ENCODE results near the gene WASL.

Gene WASL

GRCh38 chr7:123690550-123690949 is 58.3 kb downstream of the WASL start:
- no peak for DNase-seq (ENCODE audit: low read depth)
- TF ChIP-seq CTCF (IDR thresholded peaks at IDR 0.05; ENCODE audit: control insufficient read depth, insufficient read depth, low read depth, low read length, missing control alignments): no peak
- no peak overlapping the region for H3K4me3 ChIP-seq (ENCODE audit: control insufficient read depth, low read depth, low read length)

GRCh38 chr7:123689250-123689649 is 59.6 kb downstream of the WASL start:
- DNase-seq (ENCODE audit: low read depth): no peak
- TF ChIP-seq CTCF (IDR thresholded peaks at IDR 0.05; ENCODE audit: control insufficient read depth, insufficient read depth, low read depth, low read length, missing control alignments): no peak
- no peak overlapping the region for H3K4me3 ChIP-seq (ENCODE audit: control insufficient read depth, low read depth, low read length)

GRCh38 chr7:123687727-123688126 is 61.1 kb downstream of the WASL start:
- TF ChIP-seq CTCF (IDR thresholded peaks at IDR 0.05; ENCODE audit: control insufficient read depth, insufficient read depth, low read depth, low read length, missing control alignments): no peak
- no peak for DNase-seq (ENCODE audit: low read depth)
- no peak overlapping the region for H3K4me3 ChIP-seq (ENCODE audit: control insufficient read depth, low read depth, low read length)

GRCh38 chr7:123687161-123687560 is 61.6 kb downstream of the WASL start:
- TF ChIP-seq CTCF (IDR thresholded peaks at IDR 0.05; ENCODE audit: control insufficient read depth, insufficient read depth, low read depth, low read length, missing control alignments): no peak
- no peak for DNase-seq (ENCODE audit: low read depth)
- H3K4me3 ChIP-seq (ENCODE audit: control insufficient read depth, low read depth, low read length): no peak overlapping the region

- no peak overlapping the region for H3K4me3 ChIP-seq (ENCODE audit: control insufficient read depth, low read depth, low read length)
- peak; percentile 53 for TF ChIP-seq CTCF (IDR thresholded peaks at IDR 0.05; ENCODE audit: control insufficient read depth, insufficient read depth, low read depth, low read length, missing control alignments)
- peak; percentile 52 for DNase-seq (ENCODE audit: low read depth)
Observed at GRCh38 chr7:123682690-123683089, 66.1 kb downstream of the WASL start.

- DNase-seq (ENCODE audit: low read depth): no peak
Observed at GRCh38 chr7:123681561-123681960, 67.2 kb downstream of the WASL start.

More at GRCh38 chr7:123681561-123681960, 67.2 kb downstream of the WASL start:
- no peak overlapping the region for H3K4me3 ChIP-seq (ENCODE audit: control insufficient read depth, low read depth, low read length)
- TF ChIP-seq CTCF (IDR thresholded peaks at IDR 0.05; ENCODE audit: control insufficient read depth, insufficient read depth, low read depth, low read length, missing control alignments): no peak
